NT2/D1 (cell line): Measurements from ENCODE around the gene AP3D1.

Experiments
- SUZ12 ChIP-seq: IDR thresholded peaks from 2 replicates; pipeline ENCODE4 v1.6.1; 2011; ENCODE audit not compliant: insufficient read length, insufficient read depth; ENCODE audit errors: extremely low read depth
- YY1 ChIP-seq: IDR thresholded peaks from 2 replicates; pipeline ENCODE4 v1.6.1; 2011; ENCODE audit not compliant: insufficient read length, insufficient read depth
- ZNF274 ChIP-seq: IDR thresholded peaks from 2 replicates; pipeline ENCODE4 v1.6.1; 2011; ENCODE audit warnings: mild to moderate bottlenecking, low read depth, low read length

GRCh38 chr19:2103045-2103707 lies 48.2 kb downstream of the AP3D1 start:
- TF ChIP-seq YY1, result no peak
- TF ChIP-seq SUZ12, result no peak
- no peak for TF ChIP-seq ZNF274
